Tibial artery (tissue), 4 donors: ENCODE data around the gene KCNE3.

ENCODE experiments used
- DNase-seq, 2 donors: peaks; one replicate each; pipeline ENCODE4 v3.0.0-alpha.2; 2019
- H3K27ac ChIP-seq, 2 donors: fragments of 200-600 bp; sonication (generic) in 1 of 2; 1 replicate in 1 of 2; 2 replicates in 1 of 2; pipeline ENCODE4 v1.5.1; 2018 to 2019; ENCODE audit warnings: mild to moderate bottlenecking in 1 of 2
- H3K27me3 ChIP-seq, 2 donors: fragments of 200-600 bp; sonication (generic) in 1 of 2; one replicate each; pipeline versions ENCODE4 v1.5.1 to v1.6.0; 2016 to 2019
- H3K36me3 ChIP-seq, 3 donors: fragments of 200-600 bp; sonication (generic) in 2 of 3; one replicate each; pipeline ENCODE4 v1.5.1; 2016 to 2019; ENCODE audit warnings: mild to moderate bottlenecking in 2 of 3
- H3K4me1 ChIP-seq, 4 donors: fragments of 200-600 bp; sonication (generic) in 2 of 4; 1 replicate in 3 of 4; 2 replicates in 1 of 4; pipeline ENCODE4 v1.5.1; 2016 to 2019
- H3K4me3 ChIP-seq, 2 donors: fragments of 200-600 bp; sonication (generic) in 1 of 2; 1 replicate in 1 of 2; 2 replicates in 1 of 2; pipeline ENCODE4 v1.5.1; 2018 to 2019; ENCODE audit warnings: mild to moderate bottlenecking in 2 of 2
- H3K9me3 ChIP-seq, 3 donors: fragments of 200-600 bp; sonication (generic) in 1 of 3; one replicate each; pipeline ENCODE4 v1.5.1; 2016 to 2019
- CTCF ChIP-seq, 2 experiments: fragments of 200-600 bp in 1 of 2; fragments of 450-650 bp in 1 of 2; IDR thresholded peaks; one replicate each; pipeline ENCODE4 v1.5.1; 2017 to 2019; ENCODE audit warnings: antibody characterized with exemption in 2 of 2, mild to moderate bottlenecking in 1 of 2, moderate library complexity in 1 of 2
- intact Hi-C: fragments of 100-400 bp; cut with DNase I; formaldehyde crosslinking; loops from one replicate; pipeline ENCODE4 v1.15.0; 2023; ENCODE audit warnings: low total_unique reads

The KCNE3 gene

GRCh38 chr11:74487875-74488274, 20.5 kb upstream of the KCNE3 start:
- Histone ChIP-seq H3K27me3 (no peaks in the 10 kb centered on the region), H3K4me1 (peaks cover 0 to 6% (median 2%) of the 10 kb centered on the region in 4 donors), H3K9me3 (no peaks in the 10 kb centered on the region), H3K36me3 (peaks cover 0 to 12% (median 0%) of the 10 kb centered on the region in 3 donors), H3K4me3 (no peak overlapping the region), H3K27ac (no peak overlapping the region)
- intact Hi-C loops = no loop called here
- no peak for TF ChIP-seq CTCF (IDR thresholded peaks at IDR 0.05)
- no peak for DNase-seq

- no peaks in the 10 kb centered on the region for H3K9me3 ChIP-seq
- H3K27me3 ChIP-seq = no peaks in the 10 kb centered on the region
- no peak for TF ChIP-seq CTCF (IDR thresholded peaks at IDR 0.05)
- no peak overlapping the region for H3K27ac ChIP-seq
- H3K4me3 ChIP-seq = no peak overlapping the region
- DNase-seq = no peak
- intact Hi-C loops = no loop called here
- peaks cover 0 to 6% (median 0%) of the 10 kb centered on the region in 3 donors for H3K36me3 ChIP-seq
- H3K4me1 ChIP-seq = no peaks in the 10 kb centered on the region
Observed at GRCh38 chr11:74485868-74486267, 18.5 kb upstream of the KCNE3 start.

GRCh38 chr11:74480688-74481417, 13.5 kb upstream of the KCNE3 start:
- no peak for TF ChIP-seq CTCF (IDR thresholded peaks at IDR 0.05)
- Histone ChIP-seq H3K4me3 (no peak overlapping the region), H3K9me3 (no peaks in the 10 kb centered on the region), H3K36me3 (no peaks in the 10 kb centered on the region), H3K27me3 (no peaks in the 10 kb centered on the region), H3K4me1 (no peaks in the 10 kb centered on the region), H3K27ac (no peak overlapping the region)
- DNase-seq = no peak
- intact Hi-C loops = no loop called here

- no peak for TF ChIP-seq CTCF (IDR thresholded peaks at IDR 0.05)
- intact Hi-C loops = no loop called here
- Histone ChIP-seq H3K9me3 (no peaks in the 10 kb centered on the region), H3K36me3 (no peaks in the 10 kb centered on the region), H3K4me3 (no peak overlapping the region), H3K4me1 (no peaks in the 10 kb centered on the region), H3K27ac (no peak overlapping the region), H3K27me3 (no peaks in the 10 kb centered on the region)
- no peak for DNase-seq
Observed at GRCh38 chr11:74479732-74480123, 12.4 kb upstream of the KCNE3 start.

- intact Hi-C loops = no loop called here
- no peaks in the 10 kb centered on the region for H3K36me3 ChIP-seq
- no peak for TF ChIP-seq CTCF (IDR thresholded peaks at IDR 0.05)
- H3K27me3 ChIP-seq = no peaks in the 10 kb centered on the region
- DNase-seq = no peak
- H3K4me1 ChIP-seq = no peaks in the 10 kb centered on the region
- H3K9me3 ChIP-seq = no peaks in the 10 kb centered on the region
- no peak overlapping the region for H3K27ac ChIP-seq
- no peak overlapping the region for H3K4me3 ChIP-seq
Observed at GRCh38 chr11:74478877-74479731, 11.8 kb upstream of the KCNE3 start.
